H1 (cell line): Measurements from ENCODE around the gene CLEC16A. TPM values are rescaled to one million over a fixed set of nuclear protein-coding genes. Genes with fewer than 3 reads are reported as not detected.

Experiments
- EGR1 ChIP-seq: IDR thresholded peaks from 2 replicates; pipeline ENCODE4 v1.6.1; 2011; ENCODE audit warnings: low read depth, low read length, borderline replicate concordance
- SAP30 ChIP-seq: fragments of 300-600 bp; sonication (generic); IDR thresholded peaks from 2 replicates; pipeline ENCODE4 v1.7.1; 2012; ENCODE audit warnings: low read length, moderate library complexity, mild to moderate bottlenecking, inconsistent platforms; ENCODE audit not compliant: insufficient read depth, insufficient replicate concordance
- polyA plus RNA-seq, 7 experiments: library from polyadenylated mRNA; depleted of rRNA in 3 of 7; stranded (reverse) in 5 of 7; unstranded in 2 of 7; fragments of >200 nt in 5 of 7; fragments of 200-250 nt in 2 of 7; gene quantifications; 1 replicate in 5 of 7; 2 replicates in 1 of 7; 4 replicates in 1 of 7; pipeline versions ENCODE4 v1.2.1 to v1.2.3, GENCODE V29; 2011 to 2013; ENCODE audit warnings: missing spikeins in 2 of 7, mixed read lengths in 2 of 7
- total RNA-seq: library from RNA; stranded (reverse); fragmentation: NEBNext Ultra II Directional; extraction: Animal tissue kit (Norgen Biotek cat#: 25700); gene quantifications from 2 replicates; pipeline ENCODE4 v1.2.1, GENCODE V29; 2021
- TF ChIP-seq, protein P1 (sequence below), 3 experiments: IDR thresholded peaks; 1 replicate in 2 of 3; 2 replicates in 1 of 3; pipeline versions ENCODE4 v1.5.1 to v1.6.1; 2011; ENCODE audit warnings: low read length in 3 of 3, mild to moderate bottlenecking in 3 of 3, inconsistent platforms in 2 of 3, low read depth in 1 of 3, moderate library complexity in 1 of 3; ENCODE audit not compliant: insufficient read depth in 1 of 3; ENCODE audit errors: control extremely low read depth in 1 of 3

CLEC16A gene
- total and polyA plus RNA-seq, 2 of the 8 experiments (the other 6 are each of a cell fraction or from before 2014, with no cell fraction given) = 7.6 to 19.3 TPM

DNA sequence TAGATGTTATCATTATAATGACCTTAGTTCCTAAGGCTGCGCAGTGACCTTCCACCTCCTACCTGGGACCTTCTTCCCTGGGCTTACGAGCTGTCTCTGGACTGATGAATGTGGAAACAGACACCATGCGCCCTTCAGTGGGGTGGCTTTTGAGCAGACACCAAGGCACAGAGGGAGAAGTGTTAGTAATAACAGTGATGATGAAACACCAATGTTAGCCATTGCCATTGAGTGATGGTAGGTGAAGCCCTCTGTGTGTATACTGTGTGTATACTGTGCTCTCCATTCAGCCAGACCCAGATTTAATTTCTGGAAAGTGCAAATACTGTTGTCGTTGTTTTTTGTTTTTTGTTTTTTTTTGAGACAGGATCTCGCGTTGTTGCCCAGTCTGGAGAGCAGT lies 44.5 kb downstream of the CLEC16A start (continued):
- TF ChIP-seq, protein P1, sequence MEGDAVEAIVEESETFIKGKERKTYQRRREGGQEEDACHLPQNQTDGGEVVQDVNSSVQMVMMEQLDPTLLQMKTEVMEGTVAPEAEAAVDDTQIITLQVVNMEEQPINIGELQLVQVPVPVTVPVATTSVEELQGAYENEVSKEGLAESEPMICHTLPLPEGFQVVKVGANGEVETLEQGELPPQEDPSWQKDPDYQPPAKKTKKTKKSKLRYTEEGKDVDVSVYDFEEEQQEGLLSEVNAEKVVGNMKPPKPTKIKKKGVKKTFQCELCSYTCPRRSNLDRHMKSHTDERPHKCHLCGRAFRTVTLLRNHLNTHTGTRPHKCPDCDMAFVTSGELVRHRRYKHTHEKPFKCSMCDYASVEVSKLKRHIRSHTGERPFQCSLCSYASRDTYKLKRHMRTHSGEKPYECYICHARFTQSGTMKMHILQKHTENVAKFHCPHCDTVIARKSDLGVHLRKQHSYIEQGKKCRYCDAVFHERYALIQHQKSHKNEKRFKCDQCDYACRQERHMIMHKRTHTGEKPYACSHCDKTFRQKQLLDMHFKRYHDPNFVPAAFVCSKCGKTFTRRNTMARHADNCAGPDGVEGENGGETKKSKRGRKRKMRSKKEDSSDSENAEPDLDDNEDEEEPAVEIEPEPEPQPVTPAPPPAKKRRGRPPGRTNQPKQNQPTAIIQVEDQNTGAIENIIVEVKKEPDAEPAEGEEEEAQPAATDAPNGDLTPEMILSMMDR (IDR thresholded peaks at IDR 0.05; ENCODE audit: control extremely low read depth in 1 of 3, insufficient read depth in 1 of 3, low read depth in 1 of 3, low read length in 3 of 3) = no peak
- TF ChIP-seq SAP30 = no peak
- no peak for TF ChIP-seq EGR1
